Measurements from ENCODE around the gene WNT8B. TPM values are rescaled to one million over a fixed set of nuclear protein-coding genes. Genes with fewer than 3 reads are reported as not detected.

WNT8B gene
- polyA plus RNA-seq, 1 experiment: not detected

- no peak for DNase-seq (ENCODE audit: low read depth, low spot score)
- CTCF ChIA-PET: interaction anchor here (1.6 to 3.1 kb wide), 4 partner anchors 10 to 70 kb away, joined by 3 to 20 read pairs (median 8); partner anchors contain the start of gene SEC31B
- H3K27ac ChIP-seq (ENCODE audit: low read depth, low read length): no peak overlapping the region
- H3K4me3 ChIP-seq (ENCODE audit: low read depth, low read length): no peak overlapping the region
- POLR2A ChIA-PET: no interaction called here
- no peaks in the 10 kb centered on the region for H3K9me3 ChIP-seq (ENCODE audit: control insufficient read depth, insufficient read depth, low read length)
- TF ChIP-seq CTCF (IDR thresholded peaks at IDR 0.05; ENCODE audit: low read depth, low read length): no peak
- H3K27me3 ChIP-seq (ENCODE audit: control insufficient read depth, insufficient read depth, low read length): no peaks in the 10 kb centered on the region
Observed at GRCh38 chr10:100504096-100504495, 41.3 kb downstream of the WNT8B start.

- no peak for DNase-seq (ENCODE audit: low read depth, low spot score)
- Histone ChIP-seq H3K4me3 (ENCODE audit: low read depth, low read length) (no peak overlapping the region), H3K9me3 (ENCODE audit: control insufficient read depth, insufficient read depth, low read length) (no peaks in the 10 kb centered on the region), H3K27me3 (ENCODE audit: control insufficient read depth, insufficient read depth, low read length) (no peaks in the 10 kb centered on the region), H3K27ac (ENCODE audit: low read depth, low read length) (no peak overlapping the region)
- POLR2A ChIA-PET: no interaction called here
- CTCF ChIA-PET: interaction anchor here (1.7 to 3.1 kb wide), 4 partner anchors 12 to 71 kb away, joined by 4 to 20 read pairs (median 8); partner anchors contain the start of gene SEC31B
- TF ChIP-seq CTCF (IDR thresholded peaks at IDR 0.05; ENCODE audit: low read depth, low read length): no peak
Observed at GRCh38 chr10:100505164-100505563, 42.4 kb downstream of the WNT8B start.

GRCh38 chr10:100506596-100507356 is 44.0 kb downstream of the WNT8B start:
- no peaks in the 10 kb centered on the region for H3K9me3 ChIP-seq (ENCODE audit: control insufficient read depth, insufficient read depth, low read length)
- TF ChIP-seq CTCF (IDR thresholded peaks at IDR 0.05; ENCODE audit: low read depth, low read length): no peak
- H3K27ac ChIP-seq (ENCODE audit: low read depth, low read length): no peak overlapping the region
- CTCF ChIA-PET: interaction anchor here (1.1 to 6.4 kb wide), 7 partner anchors 12 to 372 kb away, joined by 4 to 93 read pairs (median 30); partner anchors contain the start of gene SEC31B
- POLR2A ChIA-PET: no interaction called here
- DNase-seq (ENCODE audit: low read depth, low spot score): no peak
- H3K4me3 ChIP-seq (ENCODE audit: low read depth, low read length): no peak overlapping the region
- H3K27me3 ChIP-seq (ENCODE audit: control insufficient read depth, insufficient read depth, low read length): no peaks in the 10 kb centered on the region

GRCh38 chr10:100507357-100507732 is 44.5 kb downstream of the WNT8B start:
- no peak overlapping the region for H3K4me3 ChIP-seq (ENCODE audit: low read depth, low read length)
- H3K27ac ChIP-seq (ENCODE audit: low read depth, low read length): no peak overlapping the region
- ChIA-PET CTCF (interaction anchor here (1.1 to 6.4 kb wide), 6 partner anchors 11 to 371 kb away, joined by 4 to 93 read pairs (median 30); partner anchors contain the start of gene SEC31B), POLR2A (no interaction called here)
- DNase-seq (ENCODE audit: low read depth, low spot score): no peak
- no peak for TF ChIP-seq CTCF (IDR thresholded peaks at IDR 0.05; ENCODE audit: low read depth, low read length)
- no peaks in the 10 kb centered on the region for H3K9me3 ChIP-seq (ENCODE audit: control insufficient read depth, insufficient read depth, low read length)
- no peaks in the 10 kb centered on the region for H3K27me3 ChIP-seq (ENCODE audit: control insufficient read depth, insufficient read depth, low read length)

GRCh38 chr10:100508266-100508665 is 45.5 kb downstream of the WNT8B start:
- Histone ChIP-seq H3K27ac (ENCODE audit: low read depth, low read length) (no peak overlapping the region), H3K27me3 (ENCODE audit: control insufficient read depth, insufficient read depth, low read length) (no peaks in the 10 kb centered on the region), H3K4me3 (ENCODE audit: low read depth, low read length) (no peak overlapping the region), H3K9me3 (ENCODE audit: control insufficient read depth, insufficient read depth, low read length) (no peaks in the 10 kb centered on the region)
- ChIA-PET POLR2A (interaction anchor here (0.6 kb wide), 1 partner anchor 89 kb away, joined by 3 read pairs; no protein-coding TSS in a partner anchor), CTCF (interaction anchor here (0.9 to 6.4 kb wide), 17 partner anchors 8 to 371 kb away, joined by 3 to 93 read pairs (median 6); partner anchors contain the start of gene SEC31B)
- no peak for TF ChIP-seq CTCF (IDR thresholded peaks at IDR 0.05; ENCODE audit: low read depth, low read length)
- no peak for DNase-seq (ENCODE audit: low read depth, low spot score)

All from AG04450 (cell line).